Hematopoietic multipotent progenitor cell treated with erythropoietin and hydrocortisone succinate and interleukin-3 and kit ligand, for 15 days (in vitro differentiated cells): ENCODE data around the gene SEMA6A.

Source experiments
- DNase-seq: peaks from one replicate; pipeline ENCODE4 v3.0.0-alpha.2; 2015; ENCODE audit warnings: low spot score

Gene SEMA6A

DNA sequence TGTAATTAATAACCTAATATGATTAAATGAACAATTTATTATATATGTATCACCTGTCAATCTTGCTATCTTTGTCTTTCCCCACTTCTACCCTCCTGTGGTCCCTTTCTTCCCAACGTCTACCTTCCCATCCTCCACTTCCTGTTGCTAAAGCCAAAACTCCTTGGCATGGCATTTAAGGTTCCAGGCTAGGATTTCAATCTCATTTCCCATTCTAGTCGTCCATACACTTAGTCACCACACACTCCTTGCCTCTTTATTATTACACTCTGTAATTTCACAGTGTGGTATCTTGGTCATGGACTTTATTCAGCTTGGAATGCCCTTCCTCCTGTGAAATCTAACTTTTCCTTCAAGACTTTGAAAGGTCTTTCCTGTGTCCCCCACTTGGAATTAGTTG, 115.3 kb downstream of the SEMA6A start:
- no peak for DNase-seq

DNA sequence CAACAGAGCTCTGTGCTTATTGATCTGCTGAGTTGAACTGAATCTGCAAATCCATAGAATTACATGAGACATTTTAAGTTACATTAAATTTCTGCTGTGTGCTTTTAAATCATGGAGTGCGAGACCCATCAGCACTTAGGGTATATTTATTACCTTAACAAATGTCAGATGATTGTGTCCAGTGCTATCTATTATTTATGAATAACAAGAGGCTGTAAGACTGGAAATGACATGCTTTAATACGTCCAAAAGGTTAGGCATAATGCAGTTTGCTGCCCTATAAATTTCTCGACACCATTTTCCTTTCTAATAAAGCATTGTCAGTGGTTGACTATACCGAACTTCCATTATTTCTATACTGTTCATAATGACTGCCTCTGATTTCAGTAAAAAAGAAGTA, 117.6 kb downstream of the SEMA6A start:
- DNase-seq, result no peak

DNA sequence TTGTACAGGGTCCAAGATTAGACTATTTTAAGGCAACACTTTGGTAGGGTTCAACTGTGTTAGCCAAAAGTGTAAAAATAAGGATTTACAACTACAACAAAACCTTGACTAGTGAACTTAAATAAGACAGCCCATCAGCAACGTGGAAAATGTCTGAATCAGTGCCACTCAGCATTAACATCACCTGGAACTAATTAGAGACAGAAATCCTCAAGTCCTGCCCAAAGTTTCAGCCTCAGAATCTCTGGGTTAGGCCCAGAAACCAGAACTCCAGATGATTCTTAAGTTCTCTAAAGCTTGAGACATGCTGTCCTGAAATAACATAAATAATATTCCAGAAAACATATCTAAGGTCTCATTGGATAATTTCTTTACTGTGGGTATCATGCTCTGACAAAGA, 118.6 kb downstream of the SEMA6A start:
- no peak for DNase-seq

DNA sequence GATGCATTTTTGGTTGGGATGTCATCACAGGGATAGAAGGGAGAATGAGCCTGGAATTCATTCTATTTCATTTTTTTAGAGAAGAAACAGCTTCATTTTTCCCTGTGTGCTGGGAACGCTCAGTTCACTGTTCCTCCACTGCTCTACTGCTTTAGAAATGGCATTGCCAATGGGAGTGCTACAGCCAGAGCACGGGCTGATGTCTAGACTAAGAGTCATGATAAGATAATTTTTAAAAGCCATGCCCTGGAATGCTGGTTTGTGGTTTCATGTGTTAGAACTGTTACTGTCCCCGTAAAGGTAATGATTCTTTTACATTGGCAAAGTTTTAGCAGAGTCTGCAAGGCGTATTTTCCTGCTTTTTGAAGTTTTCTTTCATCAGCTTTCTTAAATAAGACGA, 119.6 kb downstream of the SEMA6A start:
- no peak for DNase-seq

DNA sequence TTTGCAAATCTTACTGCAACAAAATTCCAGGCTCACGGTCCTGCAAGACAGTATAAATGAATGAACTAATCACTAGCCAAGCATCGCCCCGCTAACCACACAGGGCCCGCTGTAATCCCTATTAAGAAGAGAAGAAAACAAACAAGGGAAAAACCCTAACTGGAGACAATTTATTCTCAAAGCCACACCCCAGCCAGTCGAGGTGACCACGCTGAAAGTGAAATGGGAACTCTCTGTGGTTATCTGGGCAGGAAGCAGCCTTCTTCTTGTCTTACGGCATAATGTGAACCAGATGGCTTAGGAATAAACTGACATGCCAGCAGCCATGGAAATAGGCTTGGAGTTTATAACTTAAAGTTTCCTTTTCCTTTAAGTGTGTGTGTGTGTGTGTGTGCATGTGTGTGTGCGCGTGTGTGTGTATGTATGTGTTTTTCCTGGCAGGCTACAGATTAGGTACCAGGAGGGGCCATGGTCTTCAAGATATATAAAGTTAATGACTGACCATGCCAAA, 120.2 kb downstream of the SEMA6A start:
- no peak for DNase-seq

DNA sequence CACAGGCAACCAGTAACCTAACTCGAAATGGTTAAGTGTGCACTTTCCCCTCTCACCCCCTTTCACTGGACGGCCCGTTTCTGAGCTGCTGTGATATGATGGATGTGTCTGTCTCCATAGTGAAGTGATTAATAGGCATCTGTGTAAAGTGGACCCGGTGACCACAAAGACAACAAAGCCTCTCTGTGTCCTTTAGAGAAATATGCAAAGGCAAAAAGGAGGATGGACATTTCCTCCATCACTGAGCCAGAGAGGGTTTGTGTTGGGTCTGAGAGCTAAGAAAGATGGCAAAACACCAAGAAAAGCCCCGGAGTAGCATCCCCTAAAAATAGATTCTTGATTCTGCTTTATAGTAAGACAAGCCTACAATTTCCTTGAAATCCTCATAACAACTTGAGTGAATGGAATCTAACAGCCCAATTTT, 120.6 kb downstream of the SEMA6A start:
- no peak for DNase-seq

DNA sequence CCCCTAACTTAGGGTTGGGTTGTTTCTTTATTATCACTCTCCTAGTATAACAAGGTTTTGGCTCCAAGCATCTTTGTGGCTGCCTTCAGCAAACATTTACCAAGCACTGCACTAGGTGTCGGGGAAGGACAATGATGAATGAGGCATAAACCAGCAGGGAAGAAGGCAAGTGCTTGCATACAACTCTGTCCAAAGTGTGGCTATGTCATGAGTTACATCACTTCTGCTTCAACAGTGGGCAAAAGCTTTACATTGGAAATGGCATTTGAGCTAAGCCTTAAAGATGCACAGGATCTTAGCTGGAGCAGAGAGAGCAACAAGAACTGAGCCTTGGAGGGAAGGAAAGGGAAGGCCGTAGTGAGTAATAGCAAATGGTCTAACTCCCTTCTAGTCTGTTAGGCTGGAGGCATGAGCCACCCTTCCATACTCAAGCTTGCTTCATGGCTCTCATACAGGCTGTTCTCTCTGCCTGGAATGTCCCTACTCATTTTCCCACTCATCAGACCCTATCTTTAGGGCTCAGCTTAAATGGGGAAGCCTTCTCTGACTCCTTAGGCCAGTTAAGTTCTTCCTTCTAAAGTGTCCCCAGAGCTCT, 121.8 kb downstream of the SEMA6A start:
- DNase-seq, result no peak

DNA sequence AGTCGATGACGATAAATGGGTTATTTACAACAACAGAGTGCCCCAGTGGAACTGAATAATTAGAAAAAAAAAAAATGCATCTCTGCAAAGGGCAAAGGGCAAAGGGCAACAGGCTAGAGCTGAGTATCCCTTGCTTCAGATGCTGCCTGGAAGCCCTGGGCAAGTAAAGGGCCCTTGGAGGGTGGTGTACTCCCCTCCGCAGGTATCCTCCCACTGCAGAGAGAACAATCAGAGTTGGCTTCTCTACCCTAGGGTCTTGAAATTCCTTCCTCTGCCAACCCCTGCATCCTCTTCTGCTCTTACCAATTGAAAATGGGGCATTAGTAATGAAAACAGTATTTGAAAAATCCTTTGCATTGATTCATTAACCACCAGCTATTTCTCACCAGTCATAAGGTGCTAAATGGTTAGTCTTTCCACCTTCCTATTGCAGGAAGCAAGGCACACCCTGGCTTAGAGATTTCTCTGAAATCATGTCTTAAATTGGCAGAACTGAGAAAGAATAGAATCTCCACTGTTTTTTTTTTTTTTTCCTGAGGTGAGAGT, 122.6 kb downstream of the SEMA6A start:
- no peak for DNase-seq

DNA sequence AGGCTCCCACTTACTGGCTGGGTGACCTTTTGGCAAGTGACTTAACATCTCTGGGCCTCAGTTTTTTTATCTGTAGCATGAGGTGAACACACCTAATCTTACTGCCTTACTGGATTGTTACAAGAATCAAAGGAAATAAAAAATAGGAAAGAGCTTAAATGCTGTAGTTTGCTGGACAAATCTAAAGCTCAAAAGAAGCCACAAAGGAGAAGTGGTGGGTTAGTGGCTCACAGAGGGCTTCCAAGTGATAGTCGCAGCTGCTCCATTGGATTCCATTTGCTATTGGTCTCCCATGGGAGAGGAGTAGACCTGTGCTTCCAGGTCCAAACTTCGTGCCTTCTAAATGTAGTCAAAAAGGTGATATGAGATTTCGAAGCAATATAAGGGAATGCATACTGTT, 123.6 kb downstream of the SEMA6A start:
- DNase-seq, result no peak

DNA sequence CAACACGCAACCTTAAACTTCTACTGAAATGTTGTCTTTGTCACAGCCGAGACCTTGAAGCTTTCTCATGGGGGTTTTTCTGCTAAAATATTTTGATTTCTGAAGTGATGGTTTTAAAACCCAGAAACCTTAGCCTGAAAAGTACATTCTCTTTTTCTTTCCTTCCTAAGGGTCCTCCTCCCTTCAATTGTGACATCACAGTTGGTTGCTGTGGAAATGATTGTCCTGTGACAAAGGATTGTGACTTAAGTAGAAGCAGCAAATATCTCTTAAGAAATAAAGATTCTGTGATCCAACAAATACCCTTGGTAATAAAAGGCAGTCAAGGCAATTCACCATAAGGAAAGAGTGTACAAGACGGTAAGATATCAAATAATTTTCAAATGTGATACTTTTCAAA, 125.2 kb downstream of the SEMA6A start:
- DNase-seq, result no peak

DNA sequence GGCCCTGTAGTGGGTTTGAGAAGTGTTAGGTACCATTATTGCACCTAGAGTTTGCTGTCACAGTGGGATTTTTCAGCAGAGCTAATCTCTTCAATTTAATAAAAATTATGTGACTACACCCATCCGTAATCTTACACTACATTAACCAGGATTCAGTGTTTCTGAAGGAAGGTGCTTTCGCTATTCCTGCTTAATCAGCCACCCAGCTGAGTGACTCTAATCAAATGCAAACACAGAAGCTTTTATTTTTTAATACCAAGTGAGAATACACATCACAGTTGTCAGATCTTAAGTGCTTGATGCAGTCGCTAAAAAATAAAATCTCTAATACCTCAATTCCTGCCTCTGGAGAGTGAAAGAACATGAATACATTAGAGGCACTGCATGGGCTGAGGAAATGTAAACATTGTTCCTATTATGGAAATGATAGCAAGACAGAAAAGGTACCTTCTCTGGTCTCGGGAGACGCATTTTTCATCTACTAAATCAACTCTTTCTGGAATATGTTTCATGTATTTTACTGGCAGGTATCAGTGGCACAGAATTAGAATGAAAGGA, 125.7 kb downstream of the SEMA6A start:
- DNase-seq, result no peak

DNA sequence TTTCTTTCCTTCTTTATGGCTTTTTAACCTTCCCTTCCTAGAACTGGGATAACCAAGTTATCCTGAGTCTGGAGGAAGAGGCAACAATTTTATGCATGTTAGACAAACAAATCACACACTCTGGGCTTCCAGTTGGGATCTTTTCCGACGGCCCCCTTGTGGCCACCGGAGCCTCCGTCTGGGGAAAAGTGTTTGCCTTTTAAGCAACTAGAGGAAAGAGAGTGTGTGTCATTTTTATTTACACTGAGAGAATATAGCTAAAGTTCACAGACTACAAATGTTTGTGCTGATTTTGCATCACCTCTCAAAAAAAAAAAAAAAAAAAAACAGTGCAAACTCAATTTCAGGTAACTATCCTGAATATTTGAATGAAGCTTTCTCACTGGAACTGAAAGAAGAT, 126.2 kb downstream of the SEMA6A start:
- no peak for DNase-seq

DNA sequence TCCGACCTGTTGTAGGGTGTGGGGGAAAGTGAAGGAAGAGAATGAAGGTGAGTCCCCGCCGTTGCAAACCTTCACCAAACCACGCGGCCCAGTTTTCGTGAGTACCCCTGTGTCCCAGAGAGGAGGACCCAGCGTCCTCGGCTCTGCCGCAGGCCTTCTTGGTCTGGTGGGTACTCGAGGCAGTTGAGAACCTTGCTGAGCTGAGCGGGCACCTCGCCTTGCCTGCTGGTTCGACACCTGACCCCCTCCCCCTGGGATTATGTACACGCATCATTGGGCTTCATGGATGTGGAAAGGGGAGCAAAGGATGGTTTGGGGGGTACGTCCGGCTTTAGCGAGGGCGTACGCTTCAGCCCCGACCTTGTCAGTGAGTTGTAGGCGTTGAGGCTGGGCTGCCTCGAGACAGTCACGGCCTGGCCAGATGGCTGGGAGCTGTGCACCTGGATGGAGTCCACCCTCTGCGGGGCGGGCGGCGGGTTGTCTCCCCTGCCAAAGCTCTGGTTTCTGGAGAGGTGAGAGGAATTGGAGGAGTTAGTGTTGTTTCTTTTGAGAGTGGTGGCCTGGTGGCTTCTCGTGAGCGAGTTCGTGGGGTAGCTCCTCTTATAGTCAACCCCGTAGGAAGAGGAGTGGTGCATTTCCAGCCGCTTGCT, 128.1 kb downstream of the SEMA6A start:
- DNase-seq, result no peak

DNA sequence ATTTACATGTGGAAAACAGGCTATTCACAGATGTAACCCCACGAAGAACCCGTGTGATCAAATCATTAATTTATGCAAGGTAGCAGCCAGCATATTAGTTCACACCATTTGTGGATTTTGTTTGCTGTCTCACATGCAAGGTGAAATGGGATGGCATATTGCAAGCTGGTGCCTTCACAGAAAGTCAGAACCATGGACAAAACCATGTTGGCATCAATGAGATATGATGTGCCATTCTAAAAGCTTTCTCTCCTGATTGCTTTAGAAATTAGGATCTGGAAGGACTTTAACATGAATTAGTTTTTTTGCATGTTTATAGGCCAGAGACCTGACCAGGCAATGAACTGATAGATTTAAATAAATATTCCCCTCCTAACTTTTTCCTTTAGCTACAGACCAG, 129.3 kb downstream of the SEMA6A start:
- DNase-seq, result no peak

DNA sequence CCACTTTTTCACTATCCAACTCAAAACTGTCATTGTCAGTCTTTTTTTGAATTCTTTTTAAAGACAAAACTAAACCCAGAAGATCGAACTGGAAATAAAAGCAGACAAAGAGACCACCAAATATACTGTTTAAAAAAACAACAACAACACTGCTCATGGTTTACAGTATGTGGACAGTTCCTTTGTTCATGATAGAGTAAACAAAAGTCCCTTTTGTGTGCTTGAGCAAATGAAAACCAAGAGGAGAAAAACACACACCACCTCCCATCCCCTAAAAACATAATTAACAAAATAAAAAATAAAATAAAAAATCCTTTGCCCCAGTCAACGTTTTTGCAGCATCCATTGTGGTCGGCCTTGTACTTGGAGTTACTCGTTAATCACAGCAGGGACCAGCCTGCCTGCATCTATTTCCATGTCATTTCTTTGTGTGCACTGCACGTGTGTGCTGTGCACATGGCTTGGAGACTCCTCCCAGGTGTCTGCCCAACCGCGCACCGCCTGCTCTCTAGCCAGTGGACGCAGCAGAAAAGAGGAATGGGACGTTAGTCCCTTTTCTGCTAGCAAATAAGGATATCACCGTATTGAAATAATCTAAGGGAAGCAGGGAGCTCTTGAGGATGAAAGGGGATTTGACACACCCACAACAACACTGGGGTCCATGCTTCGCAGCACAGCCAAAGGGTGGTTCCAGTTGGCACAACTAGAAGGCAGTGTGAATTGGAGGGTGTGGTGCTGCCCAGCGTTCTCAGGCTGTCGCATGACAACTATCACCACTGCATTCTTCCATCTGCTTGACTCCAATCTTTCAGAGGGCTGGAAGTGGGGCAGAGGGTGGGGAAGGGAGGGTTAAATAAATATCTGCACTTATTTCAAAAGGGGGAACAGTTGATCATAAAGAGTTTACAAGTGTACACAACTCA, 130.0 kb downstream of the SEMA6A start:
- DNase-seq, result no peak

DNA sequence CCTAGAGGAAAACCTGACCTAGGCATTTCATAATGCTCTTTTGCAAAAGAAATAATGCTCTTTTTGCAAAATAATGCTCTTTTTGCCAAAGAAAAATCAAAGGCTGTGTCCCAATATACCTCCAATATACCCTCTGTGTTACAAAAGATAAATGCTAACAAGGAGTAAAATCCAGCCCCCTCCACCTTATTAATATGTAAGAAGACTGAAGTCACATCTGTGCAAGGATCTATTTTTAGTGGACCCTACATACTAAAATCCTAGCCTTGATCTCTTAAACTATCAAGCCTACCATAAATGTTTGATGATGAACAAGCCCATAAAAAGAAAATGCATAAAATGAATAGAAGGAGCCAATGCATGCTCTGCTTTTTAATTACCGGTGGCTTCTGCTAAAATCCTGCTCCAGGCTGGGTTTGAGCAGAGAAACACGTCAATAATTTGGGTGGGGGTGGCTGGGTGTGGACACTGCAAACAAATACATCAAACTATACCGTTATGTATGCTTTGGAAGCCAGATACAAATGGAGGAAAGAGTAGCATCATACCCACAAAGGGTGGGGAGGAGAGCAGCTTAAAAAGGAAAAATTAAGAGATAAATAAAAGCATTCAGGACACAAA, 131.6 kb downstream of the SEMA6A start:
- DNase-seq, result no peak

DNA sequence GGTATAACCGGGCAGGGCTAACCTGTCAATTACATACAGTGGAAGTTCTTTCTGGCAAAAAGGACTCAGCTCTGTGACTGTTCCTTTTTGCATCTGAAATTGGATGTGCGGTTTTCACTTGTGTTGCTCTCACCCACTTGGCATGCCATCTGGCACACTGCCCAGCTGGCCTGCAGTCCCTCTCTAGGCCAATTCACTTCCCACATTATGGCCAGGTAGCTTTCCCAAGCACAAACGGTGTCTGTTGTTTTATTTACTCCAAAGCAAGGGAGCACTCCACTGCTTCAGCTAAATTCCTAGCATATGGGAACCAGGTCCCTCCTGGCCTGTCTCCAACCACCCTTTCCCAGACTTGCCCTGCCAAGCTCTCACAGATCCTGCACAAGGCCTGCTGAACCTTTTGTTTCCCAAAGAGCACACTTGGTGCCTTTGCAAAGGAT, 132.5 kb downstream of the SEMA6A start:
- no peak for DNase-seq

DNA sequence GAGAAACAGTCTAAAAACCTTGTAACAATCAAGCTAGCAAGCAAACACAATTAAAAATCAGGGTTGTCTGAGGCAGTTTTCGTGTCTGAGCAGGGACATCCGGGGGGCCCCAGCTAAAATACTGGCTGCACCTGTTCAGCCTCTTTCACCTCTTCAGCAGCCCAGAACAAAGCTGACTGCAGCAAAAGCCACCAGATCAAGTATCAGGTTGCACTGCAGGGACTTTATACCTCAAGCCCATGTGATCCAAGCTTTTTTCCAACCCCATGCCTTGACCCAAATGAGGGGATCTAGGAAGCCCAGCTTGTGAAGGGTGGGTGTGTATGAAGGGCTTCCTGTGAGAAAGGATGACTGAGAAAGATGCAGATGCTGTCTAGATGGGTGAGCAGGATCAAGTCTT, 133.4 kb downstream of the SEMA6A start:
- DNase-seq, result no peak

DNA sequence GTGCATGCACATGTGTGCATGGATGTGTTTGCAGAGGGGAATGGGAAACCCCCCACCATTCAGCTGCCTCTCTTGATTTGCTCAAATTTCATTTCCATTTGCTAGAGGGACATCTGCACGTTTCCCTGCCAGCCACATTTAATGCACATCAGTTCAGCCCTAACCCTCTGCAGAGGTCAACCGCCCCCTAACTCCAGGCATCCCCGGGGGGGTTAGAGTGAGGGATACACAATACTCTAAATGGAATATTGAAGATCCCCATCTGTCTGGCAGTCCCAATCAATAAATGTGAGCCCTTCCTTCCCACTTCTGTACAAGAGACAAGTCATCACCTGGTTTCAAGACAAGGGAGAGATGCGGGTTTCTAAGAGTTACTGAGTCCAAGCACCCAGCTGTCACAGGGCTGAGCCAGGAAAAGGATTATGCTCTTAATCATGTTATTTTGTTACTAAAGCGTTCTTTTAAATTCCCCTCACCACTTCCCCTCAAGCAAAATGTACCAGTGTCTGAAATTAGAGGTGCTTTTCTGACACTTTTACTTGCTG, 134.1 kb downstream of the SEMA6A start:
- DNase-seq, result no peak

DNA sequence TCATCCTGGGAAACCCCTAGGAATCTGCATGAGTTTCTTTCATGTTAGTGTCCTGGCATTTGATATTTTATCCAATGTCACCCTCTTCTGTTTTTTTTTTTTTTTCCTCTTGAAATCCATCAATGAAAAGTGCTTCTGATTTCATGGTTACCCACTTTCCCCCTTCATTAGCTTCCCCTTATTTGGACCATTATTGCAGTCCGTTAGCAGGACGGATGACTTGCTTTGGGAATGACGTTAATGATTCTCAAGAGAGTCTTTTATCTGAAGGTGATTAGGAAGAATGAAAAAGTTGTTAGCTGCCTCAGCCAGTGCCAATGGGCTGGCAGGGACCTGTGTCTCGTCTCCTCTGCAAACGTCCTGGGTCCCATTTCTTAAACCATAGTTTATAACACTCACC, 134.7 kb downstream of the SEMA6A start:
- no peak for DNase-seq

DNA sequence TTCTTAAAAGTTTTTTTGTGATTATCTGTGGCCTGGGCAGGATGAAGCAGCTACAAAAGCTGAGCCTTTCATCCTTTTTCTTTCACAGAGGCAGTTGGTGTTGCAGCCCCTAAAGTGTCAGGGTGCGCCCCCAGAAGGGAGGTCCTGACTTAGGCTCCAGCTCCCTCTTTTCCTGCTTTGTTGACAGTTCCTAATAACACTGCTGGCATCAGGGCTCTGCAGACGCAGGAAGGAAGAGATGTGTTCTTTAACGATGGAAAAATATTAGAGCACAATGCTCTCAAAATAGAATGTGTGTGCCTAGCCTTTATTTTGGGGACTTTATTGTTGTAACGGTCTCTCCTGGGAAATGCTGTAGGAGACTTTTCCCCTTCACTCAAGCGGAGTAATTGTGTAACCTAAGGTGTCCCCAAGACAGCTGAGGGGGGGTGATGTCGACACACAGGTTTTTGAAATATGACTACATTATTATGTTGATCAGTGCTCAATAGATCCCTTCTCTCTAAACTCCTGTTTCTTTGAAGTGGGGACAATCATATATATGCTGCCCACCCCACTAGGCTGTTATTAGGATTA, 135.6 kb downstream of the SEMA6A start:
- DNase-seq, result no peak
